ENCODE data around the gene TMEM63C. TPM values are rescaled to one million over a fixed set of nuclear protein-coding genes. Genes with fewer than 3 reads are reported as not detected.

Gene TMEM63C
- total RNA-seq, 1 donor from 2014 or later = 1.5 TPM

DNA sequence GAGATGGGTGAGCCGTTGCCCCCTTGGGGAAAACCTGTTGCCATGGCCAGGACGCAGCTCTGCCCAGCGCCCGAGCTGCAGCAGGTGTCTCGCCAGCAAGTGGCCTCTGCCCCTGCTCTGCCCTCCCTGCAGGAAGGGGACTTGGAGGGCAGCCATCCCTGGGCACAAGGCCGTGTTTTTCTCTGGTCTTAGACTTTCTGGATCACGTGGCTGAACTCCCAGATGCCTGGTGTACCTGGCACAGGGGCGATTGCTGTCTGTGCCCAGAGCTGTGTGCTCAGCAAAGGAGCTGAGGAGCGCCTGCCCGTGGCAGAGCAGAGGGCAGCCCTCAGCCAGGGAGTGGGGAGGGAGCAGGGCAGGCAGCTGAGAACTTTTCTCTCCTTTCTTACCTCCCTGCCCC is 38.0 kb downstream of the TMEM63C start:
- DNase-seq (no peak), ATAC-seq (ENCODE audit: low read depth) (no peak)
- H3K27ac Mint-ChIP-seq = no peak overlapping the region
- POLR2A ChIA-PET = no interaction called here
- no peaks in the 10 kb centered on the region for H3K9me3 Mint-ChIP-seq
- CTCF ChIA-PET = no interaction called here
- peaks cover 20% of the 10 kb centered on the region for H3K27me3 Mint-ChIP-seq
- TF ChIP-seq CTCF (IDR thresholded peaks at IDR 0.05) = no peak
- intact Hi-C loops (cut with micrococcal nuclease) = no loop called here
- H3K4me1 Mint-ChIP-seq = no peaks in the 10 kb centered on the region
- H3K4me3 Mint-ChIP-seq = no peak overlapping the region
- H3K36me3 Mint-ChIP-seq (ENCODE audit: low read depth) = no peaks in the 10 kb centered on the region

DNA sequence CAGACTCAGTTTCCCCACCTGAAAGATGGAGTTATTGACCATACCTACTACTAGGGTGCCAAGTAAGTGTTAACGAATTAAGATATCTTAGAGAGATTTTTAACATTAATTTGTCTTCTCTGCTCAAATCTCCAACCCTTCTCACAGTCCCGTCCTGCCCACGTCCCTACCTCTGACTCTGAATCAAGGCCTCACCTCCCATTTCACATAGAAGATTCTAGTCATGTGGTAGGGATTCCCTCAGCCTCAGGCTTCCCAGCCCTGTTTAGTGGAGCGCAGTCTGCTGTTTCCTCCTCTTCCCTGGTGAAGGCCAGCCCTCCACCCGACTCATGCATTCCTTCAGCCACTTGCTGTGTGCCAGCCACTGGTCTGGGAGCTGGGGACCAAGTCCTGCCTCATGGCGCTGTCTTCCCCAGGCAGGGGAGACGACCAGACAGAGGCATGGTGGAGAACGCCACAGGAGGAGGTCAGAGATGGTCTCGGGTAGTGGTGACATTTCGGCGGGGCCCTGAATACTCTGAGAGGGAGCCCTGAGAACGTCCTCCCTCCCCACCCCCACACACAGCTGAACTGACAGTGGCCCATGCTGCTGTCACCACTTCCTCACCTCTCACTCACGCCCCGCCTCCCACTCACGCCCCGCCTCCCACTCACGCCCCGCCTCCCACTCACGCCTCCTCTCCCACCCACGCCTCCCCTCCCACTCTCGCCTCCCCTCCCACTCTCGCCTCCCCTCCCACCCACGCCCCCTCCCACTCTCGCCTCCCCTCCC is 38.8 kb downstream of the TMEM63C start:
- POLR2A ChIA-PET = no interaction called here
- DNase-seq (no peak), ATAC-seq (ENCODE audit: low read depth) (no peak)
- H3K4me3 Mint-ChIP-seq = no peak overlapping the region
- intact Hi-C loops (cut with micrococcal nuclease) = no loop called here
- H3K27ac Mint-ChIP-seq = no peak overlapping the region
- no peaks in the 10 kb centered on the region for H3K9me3 Mint-ChIP-seq
- TF ChIP-seq CTCF (IDR thresholded peaks at IDR 0.05) = no peak
- H3K36me3 Mint-ChIP-seq (ENCODE audit: low read depth) = no peaks in the 10 kb centered on the region
- peaks cover 15% of the 10 kb centered on the region for H3K27me3 Mint-ChIP-seq
- CTCF ChIA-PET = no interaction called here
- no peaks in the 10 kb centered on the region for H3K4me1 Mint-ChIP-seq

DNA sequence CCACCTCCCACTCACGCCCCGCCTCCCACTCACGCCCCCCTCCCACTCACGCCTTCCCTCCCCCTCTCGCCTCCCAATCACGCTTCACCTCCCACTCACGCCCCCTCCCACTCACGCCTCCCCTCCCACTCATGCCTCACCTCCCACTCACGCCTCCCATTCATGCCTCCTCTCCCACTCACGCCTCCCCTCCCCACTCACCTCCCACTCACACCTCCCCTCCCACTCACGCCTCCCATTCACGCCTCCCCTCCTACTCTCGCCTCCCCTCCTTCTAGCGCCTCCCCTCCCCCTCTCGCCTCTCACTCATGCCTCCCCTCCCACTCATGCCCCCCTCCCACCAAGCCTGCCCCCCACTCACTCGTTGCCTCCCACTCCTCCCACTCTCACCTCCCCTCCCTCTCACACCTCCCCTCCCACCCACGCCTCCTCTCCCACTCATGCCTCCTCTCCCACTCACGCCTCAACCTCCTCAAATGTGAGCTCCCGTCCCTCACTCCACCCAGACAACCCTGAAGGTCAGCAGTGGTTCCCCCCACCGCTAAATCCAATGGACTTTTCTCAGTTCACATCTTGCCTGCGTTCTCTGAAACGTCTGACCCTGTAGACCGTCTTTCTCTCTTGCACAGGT is 39.8 kb downstream of the TMEM63C start:
- no peak overlapping the region for H3K27ac Mint-ChIP-seq
- H3K36me3 Mint-ChIP-seq (ENCODE audit: low read depth) = no peaks in the 10 kb centered on the region
- ATAC-seq (ENCODE audit: low read depth) = no peak
- ChIA-PET POLR2A (no interaction called here), CTCF (no interaction called here)
- H3K4me1 Mint-ChIP-seq = no peaks in the 10 kb centered on the region
- no peak overlapping the region for H3K4me3 Mint-ChIP-seq
- DNase-seq = no peak
- intact Hi-C loops (cut with micrococcal nuclease) = no loop called here
- H3K9me3 Mint-ChIP-seq = no peaks in the 10 kb centered on the region
- peaks cover 11% of the 10 kb centered on the region for H3K27me3 Mint-ChIP-seq
- no peak for TF ChIP-seq CTCF (IDR thresholded peaks at IDR 0.05)

- Mint-ChIP-seq H3K36me3 (ENCODE audit: low read depth) (no peaks in the 10 kb centered on the region), H3K27me3 (peaks cover 3% of the 10 kb centered on the region), H3K4me1 (no peaks in the 10 kb centered on the region), H3K4me3 (no peak overlapping the region), H3K27ac (no peak overlapping the region), H3K9me3 (no peaks in the 10 kb centered on the region)
- ATAC-seq (ENCODE audit: low read depth) (no peak), DNase-seq (no peak)
- intact Hi-C loops (cut with micrococcal nuclease) = no loop called here
- POLR2A ChIA-PET = no interaction called here
- CTCF ChIA-PET = no interaction called here
- TF ChIP-seq CTCF (IDR thresholded peaks at IDR 0.05) = no peak
These were observed 41.1 kb downstream of the TMEM63C start for GRCh38 chr14:77222546-77223225.

DNA sequence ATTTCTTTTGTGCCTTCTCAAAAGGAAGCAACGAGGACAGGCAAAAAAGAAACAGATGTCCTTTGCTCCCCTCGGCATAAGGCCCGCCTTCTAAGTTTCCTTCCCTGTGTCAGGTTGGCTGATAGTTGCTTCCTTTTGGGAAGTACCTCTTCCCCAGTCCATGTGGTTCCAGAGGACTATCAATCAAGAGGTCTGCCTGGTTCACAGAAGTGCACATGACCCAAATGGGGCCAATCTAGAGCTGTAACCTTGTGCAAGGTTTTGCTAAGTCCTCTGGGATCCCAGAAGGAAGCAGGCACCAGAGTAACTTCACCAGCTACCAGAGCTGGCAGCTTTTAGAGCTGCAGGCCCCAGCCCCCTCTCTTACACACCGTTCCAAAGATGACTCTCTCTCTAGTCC is 42.6 kb downstream of the TMEM63C start:
- Mint-ChIP-seq H3K27ac (no peak overlapping the region), H3K9me3 (no peaks in the 10 kb centered on the region), H3K4me3 (no peak overlapping the region), H3K36me3 (ENCODE audit: low read depth) (no peaks in the 10 kb centered on the region), H3K27me3 (peaks cover 2% of the 10 kb centered on the region), H3K4me1 (no peaks in the 10 kb centered on the region)
- ChIA-PET CTCF (no interaction called here), POLR2A (no interaction called here)
- intact Hi-C loops (cut with micrococcal nuclease) = no loop called here
- TF ChIP-seq CTCF (IDR thresholded peaks at IDR 0.05) = no peak
- ATAC-seq (ENCODE audit: low read depth) (no peak), DNase-seq (no peak)

All from activated B cell treated with CpG ODN at 0.5 μM for 24 hours (primary cell).